Fibroblast of pulmonary artery (primary cell): Measurements from ENCODE around the gene PLCL1.
"Not testable (repeated sequence)": the region's sequence is repeated elsewhere in the genome, so short reads cannot be mapped to it uniquely, and the experiment has no call there.

Source experiments
- DNase-seq: peaks from one replicate; pipeline ENCODE4 v3.0.0-alpha.2; 2010; ENCODE audit warnings: low read depth
- H3K4me3 ChIP-seq: replicated peaks from 2 replicates; pipeline ENCODE4 v1.5.1; 2011; ENCODE audit warnings: low read depth, mild to moderate bottlenecking, control low read depth, low read length, moderate library complexity
- CTCF ChIP-seq: IDR thresholded peaks from 2 replicates; pipeline ENCODE4 v1.5.1; 2011; ENCODE audit warnings: mild to moderate bottlenecking, control low read depth, low read length, inconsistent platforms; ENCODE audit errors: missing control alignments

PLCL1 gene

GRCh38 chr2:198191651-198192050, 387.3 kb downstream of the PLCL1 start:
- no peak for DNase-seq
- no peak for TF ChIP-seq CTCF
- H3K4me3 ChIP-seq, result no peak overlapping the region

- not testable (repeated sequence) for DNase-seq, H3K4me3 ChIP-seq
These were observed 392.2 kb downstream of the PLCL1 start for GRCh38 chr2:198196556-198196955.
